ENCODE measurements around the gene COL2A1.
A peak's percentile ranks its signal among the peaks of the same experiment; 100 is the strongest.
"Not testable (repeated sequence)": the region's sequence is repeated elsewhere in the genome, so short reads cannot be mapped to it uniquely, and the experiment has no call there.

The COL2A1 gene

DNA sequence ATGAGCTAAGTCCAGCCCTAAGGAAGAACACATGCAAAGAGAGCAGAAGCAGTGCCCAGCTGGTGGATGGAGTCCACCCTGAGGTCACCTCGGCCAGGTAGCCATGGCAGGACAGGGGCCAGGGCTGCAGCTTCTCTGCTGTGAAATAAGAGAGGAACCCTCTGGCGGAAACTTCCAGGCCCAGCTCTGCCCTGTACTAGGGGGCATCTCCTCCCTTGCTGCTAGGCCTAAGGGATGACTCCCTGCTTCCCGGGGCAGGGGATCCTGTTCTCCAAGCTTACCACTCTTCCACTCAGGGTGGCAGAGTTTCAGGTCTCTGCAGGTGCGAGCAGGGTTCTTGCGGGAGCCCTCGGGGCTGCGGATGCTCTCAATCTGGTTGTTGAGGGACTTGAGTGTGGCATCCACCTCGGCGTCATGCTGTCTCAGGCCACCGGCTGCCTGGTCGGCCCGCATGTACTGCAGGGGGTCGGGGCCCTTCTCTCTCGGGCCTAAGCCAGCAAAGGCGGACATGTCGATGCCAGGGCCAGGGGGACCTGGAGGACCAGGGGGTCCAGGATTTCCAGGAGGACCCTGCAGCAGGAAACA lies 29.1 kb downstream of the COL2A1 start:
- no peak for DNase-seq (ENCODE audit: low spot score)

DNA sequence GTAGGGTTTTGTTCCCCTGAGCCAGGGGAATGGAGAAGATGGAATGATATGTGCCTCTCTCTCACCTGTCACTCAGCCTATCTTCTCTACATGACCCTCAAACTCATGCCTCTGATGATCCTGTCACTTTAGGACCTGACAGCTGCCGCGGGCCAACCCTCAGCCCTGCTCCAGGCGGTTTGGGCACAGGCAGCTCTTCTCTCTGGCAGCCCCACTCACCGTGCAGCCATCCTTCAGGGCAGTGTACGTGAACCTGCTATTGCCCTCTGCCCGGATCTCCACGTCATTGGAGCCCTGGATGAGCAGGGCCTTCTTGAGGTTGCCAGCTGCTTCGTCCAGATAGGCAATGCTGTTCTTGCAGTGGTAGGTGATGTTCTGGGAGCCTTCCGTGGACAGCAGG lies 30.4 kb downstream of the COL2A1 start:
- no peak for DNase-seq (ENCODE audit: low spot score)

DNA sequence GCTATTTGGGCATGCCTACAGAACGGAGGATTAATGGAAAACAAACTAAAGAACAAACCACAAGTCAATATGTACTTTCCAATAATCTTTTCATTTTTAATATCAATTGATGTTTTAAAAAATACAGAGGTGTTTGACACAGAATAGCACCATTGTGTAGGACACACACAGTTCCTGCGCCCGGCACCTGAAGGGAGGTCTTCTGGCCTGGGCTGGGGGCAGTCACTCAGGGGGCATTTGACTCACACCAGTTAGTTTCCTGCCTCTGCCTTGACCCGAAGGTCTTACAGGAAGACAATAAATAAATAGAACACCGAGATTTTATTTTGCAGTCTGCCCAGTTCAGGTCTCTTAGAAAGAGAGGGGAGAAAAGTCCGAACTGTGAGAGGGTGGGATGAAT lies 31.4 kb downstream of the COL2A1 start:
- no peak for DNase-seq (ENCODE audit: low spot score)

DNA sequence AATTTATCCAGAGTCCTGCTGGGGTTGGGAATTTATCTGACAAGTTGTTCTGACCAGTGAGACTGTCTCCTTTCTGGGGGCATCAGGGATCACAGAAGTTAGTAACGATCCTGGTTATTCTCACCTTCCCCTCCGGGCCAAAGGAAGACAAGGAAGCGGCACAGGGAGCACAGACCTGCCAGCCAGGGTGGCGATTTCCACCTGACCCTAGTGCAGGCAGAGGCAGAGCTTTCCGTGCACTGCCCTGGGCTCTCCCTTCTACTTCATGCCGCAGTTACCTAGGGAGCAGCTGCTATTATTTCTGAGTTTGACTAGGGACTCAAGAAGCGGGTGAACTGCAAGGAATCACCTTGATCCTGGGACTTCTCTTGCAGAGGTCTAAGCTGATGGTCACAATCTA lies 33.4 kb downstream of the COL2A1 start:
- DNase-seq (ENCODE audit: low spot score), result no peak

DNA sequence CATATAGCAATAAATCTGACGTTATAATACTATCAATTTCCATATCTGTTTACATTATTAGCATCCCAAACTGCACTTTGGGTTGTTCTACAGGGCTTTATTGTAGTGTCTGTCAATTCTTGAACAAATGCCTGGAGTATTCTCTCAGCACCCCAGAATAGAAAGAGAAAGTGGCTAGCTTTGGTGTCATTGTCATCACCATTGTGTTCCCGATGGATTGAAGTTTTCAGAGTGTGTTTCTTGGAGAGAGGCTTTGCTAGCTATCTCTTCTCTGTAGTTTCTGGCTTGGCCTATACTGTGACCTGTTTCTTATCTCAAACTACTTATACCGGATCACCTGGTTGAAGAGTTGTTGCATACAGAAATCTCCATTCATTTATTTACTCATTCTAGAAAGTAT lies 34.4 kb downstream of the COL2A1 start:
- DNase-seq (ENCODE audit: low spot score), result no peak

DNA sequence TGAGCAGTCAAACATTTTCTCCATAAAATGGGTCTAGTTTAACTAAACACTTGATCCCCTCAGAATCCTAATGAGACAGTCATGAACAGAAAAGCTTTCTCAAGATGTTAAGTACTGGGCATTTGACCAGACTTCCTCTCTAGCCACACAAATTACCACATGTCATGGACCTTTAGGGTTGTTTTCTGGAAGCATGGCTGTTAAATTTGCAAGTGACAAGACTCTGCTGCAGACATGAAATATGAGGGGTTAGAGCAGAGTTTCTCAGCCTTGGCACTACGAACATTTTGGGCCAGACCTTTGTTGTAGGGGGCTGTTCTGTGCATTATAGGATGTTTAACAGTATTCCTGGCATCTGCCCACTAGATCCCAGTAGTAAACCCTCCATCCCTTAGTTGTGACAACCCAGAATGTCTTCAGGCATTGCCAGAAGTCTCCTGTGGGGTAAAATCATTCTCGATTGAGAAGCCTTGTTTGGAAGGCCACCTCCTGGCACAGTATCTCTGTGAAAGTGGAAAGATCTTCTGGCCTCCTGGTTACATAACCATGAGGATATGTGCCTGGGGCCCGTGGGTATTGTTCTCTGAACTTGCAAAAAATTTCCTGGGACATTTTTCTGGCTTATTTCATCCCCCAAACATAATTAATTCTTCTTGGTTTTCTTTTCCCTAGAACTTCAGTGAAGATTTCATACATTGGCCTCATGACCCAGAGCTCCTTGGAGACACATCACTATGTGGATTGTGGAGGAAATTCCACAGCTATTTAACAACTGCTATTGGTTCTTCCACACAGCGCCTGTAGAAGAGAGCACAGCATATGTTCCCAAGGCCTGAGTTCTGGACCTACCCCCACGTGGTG lies 36.6 kb downstream of the COL2A1 start:
- no peak for DNase-seq (ENCODE audit: low spot score)

DNA sequence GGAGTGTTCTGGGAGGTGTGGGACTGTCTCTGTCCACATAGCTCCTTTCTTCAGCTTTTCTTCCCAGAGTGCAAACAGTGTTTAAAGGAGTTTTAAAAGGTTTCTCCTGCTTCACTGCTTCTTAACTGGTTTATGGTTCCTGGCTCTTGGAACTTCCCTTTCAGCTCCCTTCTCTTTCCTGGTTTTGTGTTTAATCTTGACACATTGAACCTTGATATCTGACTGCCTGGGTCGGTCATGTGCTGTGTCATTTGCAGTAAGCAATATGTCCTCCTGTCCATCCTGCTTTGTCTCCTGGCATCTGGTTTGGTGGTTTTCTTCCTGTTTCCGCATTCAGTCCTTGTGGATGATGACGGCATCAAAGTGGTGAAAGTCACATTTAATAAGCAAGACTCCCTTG lies 38.7 kb downstream of the COL2A1 start:
- no peak for DNase-seq (ENCODE audit: low spot score)

DNA sequence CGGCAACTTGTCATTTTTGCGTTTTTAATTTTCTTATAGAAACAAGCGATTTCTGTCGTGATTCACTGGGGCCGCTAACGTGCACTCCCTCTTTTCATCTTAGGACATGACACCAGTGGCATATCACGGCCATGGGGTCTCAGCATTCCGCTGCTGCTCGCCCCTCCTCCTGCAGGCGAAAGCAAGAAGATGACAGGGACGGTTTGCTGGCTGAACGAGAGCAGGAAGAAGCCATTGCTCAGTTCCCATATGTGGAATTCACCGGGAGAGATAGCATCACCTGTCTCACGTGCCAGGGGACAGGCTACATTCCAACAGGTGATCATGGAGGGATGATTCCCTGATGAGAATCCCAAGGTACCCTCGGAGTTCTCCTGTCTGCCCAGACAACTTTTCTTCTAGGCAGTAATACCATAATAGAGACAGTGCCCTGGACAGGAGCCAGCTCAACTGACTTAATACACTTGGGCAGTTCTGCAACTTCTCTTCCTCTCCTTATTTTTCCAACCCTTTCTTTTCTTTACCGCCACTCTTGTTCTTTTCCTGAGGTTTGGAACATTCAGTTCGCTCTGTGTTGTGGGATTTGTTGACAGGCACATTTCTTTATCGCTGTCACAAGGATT lies 40.1 kb downstream of the COL2A1 start:
- peak; percentile 30 for DNase-seq (ENCODE audit: low spot score)

DNA sequence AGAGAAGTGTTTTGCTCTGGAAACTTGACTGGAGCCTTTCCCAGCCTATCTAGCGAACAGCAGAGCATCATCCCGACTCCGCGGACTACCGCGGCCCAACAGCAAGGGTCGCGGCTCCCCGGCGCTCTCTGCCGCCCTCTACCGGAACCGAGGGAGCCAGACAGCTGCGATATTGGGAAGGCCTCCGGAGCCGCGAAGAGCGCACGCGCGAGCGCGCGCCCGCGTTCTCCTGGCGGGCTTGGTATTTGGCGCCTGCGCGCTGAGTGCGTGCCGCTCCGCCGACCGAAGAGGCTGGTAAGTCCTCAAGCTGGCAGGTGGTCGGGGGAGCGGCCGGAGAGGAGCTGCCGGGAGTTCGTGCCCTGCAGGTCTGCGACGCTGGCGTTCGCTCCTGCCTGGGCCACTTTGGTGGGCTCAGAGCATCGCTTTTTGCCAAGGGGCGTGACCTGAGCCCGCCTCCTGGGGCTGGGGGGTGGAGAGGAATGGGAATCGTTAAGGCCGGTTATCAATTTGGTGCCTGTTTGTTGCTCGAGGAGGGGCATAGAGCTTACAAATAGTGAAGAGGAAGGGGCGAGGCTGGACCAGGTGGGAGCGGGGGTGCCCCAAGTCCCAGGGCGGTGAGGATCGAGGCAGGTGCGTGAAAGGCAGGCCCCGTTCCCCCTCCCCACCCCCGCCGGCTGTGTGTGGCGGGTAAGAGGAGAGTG lies 40.8 kb downstream of the COL2A1 start, which contains the start of gene TMEM106C:
Gene TMEM106C (plus strand): TSS at position 257 of the 701 bp plus-strand sequence. CDS start 641 bp downstream, outside the sequence.
- peak; percentile 90 for DNase-seq (ENCODE audit: low spot score)

DNA sequence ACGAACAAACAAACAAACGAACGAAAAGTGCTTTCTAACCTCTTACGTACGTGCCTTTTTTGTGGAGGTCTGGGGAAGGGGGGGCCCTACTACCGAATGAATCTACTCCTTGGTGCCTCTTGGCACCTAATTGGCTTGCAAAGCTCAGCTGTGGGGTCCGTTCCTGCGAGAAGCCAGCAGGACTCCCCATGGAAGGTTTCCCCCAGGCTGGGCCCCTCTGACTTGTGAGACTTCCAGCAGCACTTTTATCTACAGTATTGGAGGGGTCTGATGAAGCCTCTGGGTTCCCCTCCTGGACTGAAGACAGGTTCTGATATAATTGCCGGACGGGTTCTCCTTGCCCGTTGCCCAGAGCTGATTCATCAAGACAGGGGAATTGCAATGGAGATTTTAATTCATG lies 42.1 kb downstream of the COL2A1 start:
- DNase-seq (ENCODE audit: low spot score), result no peak

DNA sequence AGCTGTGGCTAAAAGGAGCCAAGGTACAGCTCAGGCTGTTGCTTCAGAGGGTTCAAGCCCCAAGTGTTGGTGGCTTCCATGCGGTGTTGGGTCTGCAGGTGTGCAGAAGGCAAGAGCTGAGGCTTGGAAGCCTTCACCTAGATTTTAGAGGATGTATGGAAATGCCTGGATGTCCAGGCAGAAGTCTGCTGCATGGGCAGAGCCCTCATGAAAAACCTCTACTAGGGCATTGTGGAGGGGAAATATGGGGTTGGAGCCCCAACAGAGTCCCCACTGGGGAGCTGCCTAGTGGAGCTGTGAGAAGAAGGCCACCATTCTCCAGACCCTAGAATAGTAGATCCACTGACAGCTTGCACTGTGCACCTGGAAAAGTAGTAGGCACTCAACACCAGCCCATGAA lies 46.6 kb downstream of the COL2A1 start:
- not testable (repeated sequence) for DNase-seq (ENCODE audit: low spot score)

DNA sequence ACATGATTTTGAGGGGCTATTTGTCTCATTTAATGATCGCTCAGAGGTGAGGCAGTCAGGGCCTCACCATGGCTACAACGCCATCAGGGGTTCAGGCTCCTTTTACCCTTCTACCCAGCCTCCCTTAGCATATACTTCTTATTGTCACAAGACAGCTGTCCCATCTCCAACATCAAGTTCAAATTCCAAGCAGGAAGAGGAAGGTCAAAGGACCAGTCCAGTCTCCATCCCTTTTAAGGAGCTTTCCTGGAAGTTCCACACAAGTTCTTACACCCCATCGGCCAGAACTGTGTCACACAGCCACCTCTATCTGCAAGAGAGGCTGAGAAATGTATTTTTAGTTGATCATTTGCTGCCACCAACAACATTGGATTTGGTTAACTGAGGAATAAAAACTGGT lies 49.2 kb downstream of the COL2A1 start:
- DNase-seq (ENCODE audit: low spot score), result no peak

DNA sequence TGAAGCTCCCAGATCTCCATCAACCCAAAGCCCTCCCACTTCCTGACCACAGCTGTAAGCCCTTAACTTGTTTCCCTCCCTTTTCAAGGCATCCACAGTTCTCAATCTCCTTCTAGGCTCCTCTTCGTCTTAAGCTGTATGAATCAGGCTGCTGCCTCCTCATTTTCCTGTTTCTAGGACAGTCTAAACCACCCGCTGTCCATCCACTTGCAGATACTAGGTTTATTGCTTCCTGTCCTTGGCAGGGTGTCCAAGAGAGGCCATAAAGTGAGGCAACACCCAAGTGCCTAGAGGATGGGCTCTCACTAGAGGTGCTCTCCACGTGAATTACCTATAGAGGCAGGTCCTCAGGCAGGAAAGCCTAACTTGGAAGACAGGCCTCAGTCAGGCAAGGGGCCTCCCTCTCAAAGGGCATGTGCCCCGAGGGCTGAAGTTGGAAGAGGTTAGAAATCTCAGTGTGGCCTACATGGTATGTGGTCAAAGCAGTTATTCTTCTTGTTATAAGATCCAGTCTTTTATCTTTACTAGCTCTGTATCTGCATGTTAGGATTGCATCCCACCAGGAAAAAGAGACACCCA lies 49.7 kb downstream of the COL2A1 start:
- no peak for DNase-seq (ENCODE audit: low spot score)

DNA sequence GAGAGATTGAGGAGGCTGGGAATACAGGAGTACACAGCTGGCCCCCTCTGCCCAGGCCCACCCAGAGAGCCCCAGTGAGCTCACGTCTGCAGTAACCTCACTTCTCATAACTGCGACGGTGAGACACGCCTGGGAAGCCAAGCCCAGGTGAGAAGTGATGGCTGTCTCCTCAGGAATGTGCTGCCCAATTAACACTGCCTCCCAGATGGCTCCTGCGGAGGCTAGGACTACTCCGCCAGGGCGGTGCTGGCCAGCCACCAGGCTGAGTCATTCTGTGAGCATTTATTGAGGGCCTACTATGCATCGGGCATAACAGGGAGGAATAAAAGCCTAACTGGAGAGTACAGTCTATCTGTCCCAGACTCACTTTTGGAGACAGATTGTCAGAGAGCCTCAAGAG lies 50.2 kb downstream of the COL2A1 start:
- DNase-seq (ENCODE audit: low spot score), result no peak

DNA sequence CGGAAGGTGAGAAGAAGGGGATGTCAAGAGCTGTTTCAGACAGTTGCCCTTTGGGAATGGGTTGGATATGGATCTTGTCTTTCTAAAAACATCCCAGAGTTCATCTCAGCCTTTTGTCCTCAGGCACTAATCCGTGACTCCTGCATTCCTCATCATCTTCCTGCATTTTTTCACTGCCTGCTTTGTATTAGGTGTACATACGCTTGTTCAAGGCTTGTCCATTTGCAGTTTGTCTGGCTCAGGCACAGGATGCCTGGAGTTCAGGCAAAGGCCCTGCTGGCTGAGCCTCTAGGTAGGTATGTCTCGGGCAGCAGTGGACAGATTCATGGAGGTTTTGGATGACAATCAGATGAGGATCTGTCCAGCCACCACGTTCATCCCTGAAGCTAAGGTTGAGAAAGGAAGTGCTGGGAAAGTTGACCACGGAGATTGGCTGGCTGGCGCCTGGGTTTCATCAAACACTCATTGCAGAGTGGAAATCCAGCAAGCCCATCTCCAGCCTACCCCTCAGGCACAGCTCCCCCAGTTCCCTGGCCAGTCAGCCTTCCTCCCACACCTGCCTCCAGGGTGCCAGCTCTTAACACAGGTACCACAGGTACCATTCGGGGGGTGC lies 53.3 kb downstream of the COL2A1 start:
- DNase-seq (ENCODE audit: low spot score), result no peak

DNA sequence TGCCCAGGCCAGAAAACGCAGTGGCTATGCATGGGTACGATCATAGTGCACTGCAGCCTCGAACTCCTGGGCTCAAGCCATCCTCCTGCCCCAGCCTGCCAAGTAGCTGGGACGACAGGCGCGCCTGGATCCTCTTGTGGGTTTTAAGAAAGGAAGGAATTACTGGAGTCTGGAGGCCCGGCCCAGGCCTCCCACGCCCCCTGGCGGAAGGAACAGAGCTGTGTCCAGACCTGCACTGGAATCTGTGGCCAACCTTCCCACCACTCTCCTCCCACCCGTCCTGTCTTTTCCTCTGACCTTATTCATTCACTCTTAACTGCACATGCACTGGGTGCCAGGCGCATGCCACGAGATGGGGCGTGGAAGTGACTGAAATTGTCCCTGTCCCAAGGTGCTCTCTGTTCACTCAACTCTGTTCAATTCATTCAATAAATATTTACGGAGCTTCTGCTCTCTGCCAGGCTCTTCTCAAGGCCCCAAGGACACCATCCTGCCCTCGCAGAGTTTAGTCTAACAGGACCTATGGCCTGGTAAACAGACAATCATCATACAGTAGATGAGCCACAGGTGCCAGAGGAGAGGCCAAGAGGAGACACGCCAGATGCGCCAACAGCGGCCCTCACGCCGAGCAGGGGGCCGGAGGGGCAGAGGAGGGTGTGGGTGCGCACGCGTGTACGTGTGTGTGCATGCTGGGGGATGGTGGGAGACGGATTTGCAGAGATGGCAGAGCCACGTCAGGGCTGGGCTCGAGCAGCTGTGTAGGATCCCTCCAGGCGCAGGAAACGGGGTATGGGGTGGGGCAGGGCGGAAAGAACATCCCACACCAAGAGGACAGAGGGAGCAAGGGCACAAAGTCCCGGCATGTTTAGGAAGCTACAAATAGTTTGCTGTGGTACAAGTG lies 54.6 kb downstream of the COL2A1 start:
- DNase-seq (ENCODE audit: low spot score), result peak; percentile 55

DNA sequence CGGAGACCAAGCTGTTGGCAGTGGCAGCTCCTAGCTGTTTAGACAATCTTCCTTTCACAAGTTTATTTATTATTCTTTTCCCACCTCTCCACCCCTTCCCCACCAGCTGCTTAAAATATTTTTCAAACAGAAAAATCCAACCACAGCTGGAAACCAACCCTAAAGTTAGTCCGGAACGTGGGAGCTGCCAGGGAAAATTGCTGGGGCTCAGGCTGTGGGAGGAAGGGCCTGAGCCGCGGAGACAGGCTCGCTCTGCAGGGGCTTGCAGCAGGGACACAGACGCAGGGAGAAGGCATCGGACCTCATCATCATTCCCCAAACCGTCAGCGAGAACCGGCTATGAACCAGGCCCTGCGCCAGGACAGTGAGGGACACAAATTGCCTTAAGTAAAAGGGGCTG lies 56.9 kb downstream of the COL2A1 start:
- no peak for DNase-seq (ENCODE audit: low spot score)

DNA sequence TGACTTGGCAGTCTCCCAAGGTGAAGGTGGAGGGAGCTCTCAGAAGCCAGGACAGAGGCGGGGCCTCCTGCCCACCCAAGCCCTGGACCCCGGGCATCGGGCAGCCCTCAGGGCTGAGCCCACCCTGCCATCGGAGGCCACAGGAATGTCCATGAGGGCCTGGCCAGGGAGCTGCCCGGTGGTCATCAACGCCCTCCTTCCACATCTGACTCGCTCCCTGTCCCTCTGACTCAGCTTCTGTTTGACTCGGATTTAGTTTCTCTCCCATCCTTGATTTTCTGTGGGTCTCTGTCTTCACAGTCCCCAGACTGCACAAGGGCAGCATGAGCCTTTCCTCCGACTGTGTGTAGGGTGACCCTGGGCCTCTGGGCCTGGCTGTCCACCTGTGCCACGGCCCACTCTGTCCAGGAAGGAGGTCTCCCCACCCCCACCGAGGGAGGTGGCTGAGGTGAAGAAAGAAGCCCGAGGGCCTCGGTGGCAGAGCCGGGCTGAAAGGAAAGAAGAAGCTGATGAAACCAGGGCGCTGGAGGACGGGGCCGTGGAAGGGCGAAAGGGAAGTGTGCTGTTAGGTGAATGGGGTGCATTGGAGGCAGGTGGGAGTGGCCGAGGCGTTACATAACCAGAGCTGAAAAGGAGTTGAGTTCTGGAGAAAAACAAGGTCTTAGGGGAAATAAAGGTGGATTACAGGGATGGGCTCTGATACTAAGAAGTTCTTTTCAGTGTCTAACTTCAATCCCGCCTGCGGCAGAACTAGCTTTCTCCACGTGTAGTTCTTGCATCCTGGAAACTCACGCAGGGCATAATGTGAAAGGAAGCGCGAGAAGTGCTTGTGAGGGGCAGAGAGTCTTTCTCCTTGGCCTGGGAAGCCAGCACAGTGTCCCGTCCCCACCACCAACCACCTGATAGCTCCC lies 57.6 kb downstream of the COL2A1 start:
- DNase-seq (ENCODE audit: low spot score), result no peak

DNA sequence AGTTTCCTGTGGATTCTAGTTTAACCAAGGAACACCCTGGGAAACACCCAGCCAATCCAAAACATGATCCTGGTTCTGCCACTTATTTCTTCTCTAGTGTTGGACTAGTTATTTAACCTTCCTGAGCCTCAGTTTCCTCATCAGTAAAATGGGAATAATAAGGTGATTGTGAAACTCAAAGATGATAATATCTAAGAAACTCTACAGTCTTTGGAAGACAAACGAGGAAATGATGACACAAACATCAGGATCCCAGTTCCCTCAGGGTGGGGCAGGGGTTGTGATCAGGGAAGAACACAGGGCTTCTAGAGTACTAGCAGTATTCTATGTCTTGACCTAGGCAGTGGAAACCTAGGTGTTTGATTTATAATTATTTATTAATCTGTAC lies 58.9 kb downstream of the COL2A1 start:
- no peak for DNase-seq (ENCODE audit: low spot score)

Data from hematopoietic multipotent progenitor cell treated with erythropoietin and hydrocortisone succinate and interleukin-3 and kit ligand, for 15 days (in vitro differentiated cells).